ENCODE results near the gene EPG5. TPM values are rescaled to one million over a fixed set of nuclear protein-coding genes. Genes with fewer than 3 reads are reported as not detected.
"Not testable (repeated sequence)": the region's sequence is repeated elsewhere in the genome, so short reads cannot be mapped to it uniquely, and the experiment has no call there.

The EPG5 gene
- total and polyA plus RNA-seq, 2 donors (not counting 3 experiments of a cell fraction or from before 2014, with no cell fraction given): 16.7 to 25.6 TPM

DNA sequence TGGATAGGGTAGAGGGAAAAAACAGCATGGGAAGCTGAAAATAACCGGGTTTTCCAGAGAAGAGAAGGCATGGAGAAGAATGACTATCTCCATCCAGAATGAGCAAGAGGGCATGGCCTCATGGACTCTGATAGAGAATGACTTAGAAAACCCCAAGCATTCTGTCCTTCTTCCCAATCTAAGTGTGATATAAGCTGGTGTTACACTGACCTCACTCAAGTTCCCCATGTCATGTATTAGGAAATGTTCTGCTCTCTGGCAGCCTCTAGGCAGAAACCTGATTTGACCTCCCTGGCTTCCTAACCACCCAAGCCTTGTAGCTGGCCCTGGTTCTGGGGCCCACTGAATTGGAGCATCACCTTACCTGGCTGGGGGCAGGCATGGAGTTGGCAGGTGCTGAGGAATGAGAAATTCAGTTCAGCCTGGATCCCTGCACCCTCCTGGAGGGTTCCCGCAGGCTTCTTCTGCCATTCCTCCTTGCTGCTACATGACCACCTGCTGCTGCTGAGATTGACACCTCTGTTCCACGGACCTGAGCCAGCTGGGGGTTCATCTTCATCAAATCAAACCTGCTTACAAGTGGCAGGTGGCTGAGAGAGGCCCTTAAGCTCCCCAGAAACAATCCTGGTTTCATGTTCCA, 146.9 kb downstream of the EPG5 start:
- FAIRE-seq (no peak), DNase-seq (ENCODE audit: low read depth, low spot score) (no peak)
- no TSS peak for BruUV-seq (replicated peaks)
- Histone ChIP-seq H4K20me1 (replicated peaks; ENCODE audit: control insufficient read depth, extremely low read depth, insufficient read depth, low read length) (no peaks in the 10 kb centered on the region), H3K9me1 (replicated peaks; ENCODE audit: control insufficient read depth, extremely low read depth, insufficient read depth, low read length) (no peaks in the 10 kb centered on the region), H3K4me3 (replicated peaks in 1 of 3; ENCODE audit: insufficient read depth in 1 of 3, low read depth in 1 of 3, low read length in 3 of 3) (no peak overlapping the region), H3K9ac (replicated peaks; ENCODE audit: extremely low read depth, insufficient read depth, low read length) (no peak overlapping the region), H3K4me1 (ENCODE audit: control insufficient read depth, extremely low read depth, insufficient read depth, low read length) (no peaks in the 10 kb centered on the region), H3K27ac (ENCODE audit: insufficient read depth, low read depth, low read length) (no peak overlapping the region), H3K9me3 (replicated peaks; ENCODE audit: control insufficient read depth, insufficient read depth, low read length) (no peaks in the 10 kb centered on the region), H3K36me3 (ENCODE audit: control insufficient read depth in 2 of 2, extremely low read depth in 1 of 2, insufficient read depth in 2 of 2, low read length in 2 of 2) (no peaks in the 10 kb centered on the region), H3K79me2 (ENCODE audit: control insufficient read depth, insufficient read depth, low read length) (no peaks in the 10 kb centered on the region), H2AFZ (ENCODE audit: low read depth, low read length) (no peak overlapping the region), H3K4me2 (ENCODE audit: insufficient read depth, low read length) (no peak overlapping the region), H3K27me3 (ENCODE audit: control insufficient read depth in 2 of 2, insufficient read depth in 2 of 2, low read length in 2 of 2) (peaks cover 3 to 8% of the 10 kb centered on the region in 2 experiments)
- intact Hi-C loops (cut with micrococcal nuclease): no loop called here
- no peak for TF ChIP-seq MYC (IDR thresholded peaks at IDR 0.05; ENCODE audit: low read depth, low read length)
- TF ChIP-seq POLR2A (IDR thresholded peaks at IDR 0.05; ENCODE audit: low read depth, low read length): no peak
- no peak for TF ChIP-seq EZH2 (IDR thresholded peaks at IDR 0.05; ENCODE audit: borderline replicate concordance, low read depth, low read length, severe bottlenecking)
- no peak for TF ChIP-seq POLR2AphosphoS5 (IDR thresholded peaks at IDR 0.05; ENCODE audit: insufficient read depth, low read depth, low read length)
- TF ChIP-seq FOS (IDR thresholded peaks at IDR 0.05; ENCODE audit: borderline replicate concordance, insufficient read depth, low read length): no peak
- TF ChIP-seq GATA2 (IDR thresholded peaks at IDR 0.05; ENCODE audit: insufficient read depth, insufficient read length, low read depth, low read length): no peak
- TF ChIP-seq, protein P1, sequence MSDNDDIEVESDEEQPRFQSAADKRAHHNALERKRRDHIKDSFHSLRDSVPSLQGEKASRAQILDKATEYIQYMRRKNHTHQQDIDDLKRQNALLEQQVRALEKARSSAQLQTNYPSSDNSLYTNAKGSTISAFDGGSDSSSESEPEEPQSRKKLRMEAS (IDR thresholded peaks at IDR 0.05; ENCODE audit: insufficient read depth, insufficient read length): no peak
- TF ChIP-seq, protein P2, sequence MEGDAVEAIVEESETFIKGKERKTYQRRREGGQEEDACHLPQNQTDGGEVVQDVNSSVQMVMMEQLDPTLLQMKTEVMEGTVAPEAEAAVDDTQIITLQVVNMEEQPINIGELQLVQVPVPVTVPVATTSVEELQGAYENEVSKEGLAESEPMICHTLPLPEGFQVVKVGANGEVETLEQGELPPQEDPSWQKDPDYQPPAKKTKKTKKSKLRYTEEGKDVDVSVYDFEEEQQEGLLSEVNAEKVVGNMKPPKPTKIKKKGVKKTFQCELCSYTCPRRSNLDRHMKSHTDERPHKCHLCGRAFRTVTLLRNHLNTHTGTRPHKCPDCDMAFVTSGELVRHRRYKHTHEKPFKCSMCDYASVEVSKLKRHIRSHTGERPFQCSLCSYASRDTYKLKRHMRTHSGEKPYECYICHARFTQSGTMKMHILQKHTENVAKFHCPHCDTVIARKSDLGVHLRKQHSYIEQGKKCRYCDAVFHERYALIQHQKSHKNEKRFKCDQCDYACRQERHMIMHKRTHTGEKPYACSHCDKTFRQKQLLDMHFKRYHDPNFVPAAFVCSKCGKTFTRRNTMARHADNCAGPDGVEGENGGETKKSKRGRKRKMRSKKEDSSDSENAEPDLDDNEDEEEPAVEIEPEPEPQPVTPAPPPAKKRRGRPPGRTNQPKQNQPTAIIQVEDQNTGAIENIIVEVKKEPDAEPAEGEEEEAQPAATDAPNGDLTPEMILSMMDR (IDR thresholded peaks at IDR 0.05; ENCODE audit: extremely low read depth in 1 of 2, insufficient read depth in 1 of 2, low read depth in 1 of 2, low read length in 2 of 2): no peak
- TF ChIP-seq JUN (IDR thresholded peaks at IDR 0.05; ENCODE audit: borderline replicate concordance, insufficient read depth, insufficient read length, low read depth): no peak
- dilution Hi-C loops (cut with MboI; ENCODE audit: extremely low pct_ligation_motif_present, low sequenced_read_pairs): no loop called here
- ChIA-PET POLR2A (no interaction called here), CTCF (interaction anchor here (1.1 to 1.3 kb wide), 2 partner anchors 15 to 19 kb away, joined by 3 read pairs; no protein-coding TSS in a partner anchor)

DNA sequence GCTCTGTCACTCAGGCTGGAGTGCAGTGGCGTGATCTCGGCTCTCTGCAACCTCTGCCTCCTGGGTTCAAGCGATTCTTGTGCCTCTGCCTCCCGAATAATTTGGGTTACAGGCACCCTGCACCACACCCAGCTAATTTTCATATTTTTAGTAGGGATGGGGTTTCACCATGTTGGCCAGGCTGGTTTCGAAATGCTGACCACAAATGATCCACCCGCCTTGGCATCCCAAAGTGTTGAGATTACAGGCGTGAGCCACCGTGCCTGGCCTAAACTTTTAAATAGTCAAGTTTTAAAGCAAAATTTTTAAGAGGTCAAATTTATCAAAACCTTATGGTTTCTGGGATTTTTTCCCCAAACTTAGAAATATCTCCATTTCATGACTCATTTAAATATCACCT, 148.4 kb downstream of the EPG5 start:
- H3K4me2 ChIP-seq (ENCODE audit: insufficient read depth, low read length); H3K4me3 ChIP-seq (replicated peaks in 1 of 3; ENCODE audit: insufficient read depth in 1 of 3, low read depth in 1 of 3, low read length in 3 of 3): not testable (repeated sequence)

More for the DNA sequence above, 148.4 kb downstream of the EPG5 start:
- H3K4me1 ChIP-seq (ENCODE audit: control insufficient read depth, extremely low read depth, insufficient read depth, low read length); H3K27me3 ChIP-seq (ENCODE audit: control insufficient read depth in 2 of 2, insufficient read depth in 2 of 2, low read length in 2 of 2); H3K9ac ChIP-seq (replicated peaks; ENCODE audit: extremely low read depth, insufficient read depth, low read length); DNase-seq (ENCODE audit: low read depth, low spot score); intact Hi-C loops (cut with micrococcal nuclease); H2AFZ ChIP-seq (ENCODE audit: low read depth, low read length); CTCF ChIA-PET; H3K27ac ChIP-seq (ENCODE audit: insufficient read depth, low read depth, low read length); FAIRE-seq; H3K36me3 ChIP-seq (ENCODE audit: control insufficient read depth in 2 of 2, extremely low read depth in 1 of 2, insufficient read depth in 2 of 2, low read length in 2 of 2); dilution Hi-C loops (cut with MboI; ENCODE audit: extremely low pct_ligation_motif_present, low sequenced_read_pairs); H3K9me1 ChIP-seq (replicated peaks; ENCODE audit: control insufficient read depth, extremely low read depth, insufficient read depth, low read length); H4K20me1 ChIP-seq (replicated peaks; ENCODE audit: control insufficient read depth, extremely low read depth, insufficient read depth, low read length); H3K9me3 ChIP-seq (replicated peaks; ENCODE audit: control insufficient read depth, insufficient read depth, low read length); H3K79me2 ChIP-seq (ENCODE audit: control insufficient read depth, insufficient read depth, low read length); BruUV-seq (replicated peaks): not testable (repeated sequence)
- POLR2A ChIA-PET: interaction anchor here (0.7 kb wide), 1 partner anchor 73 kb away, joined by 5 read pairs; no protein-coding TSS in a partner anchor
